Fibroblast of lung (primary cell): ENCODE results near the gene CACNA2D3. TPM values are rescaled to one million over a fixed set of nuclear protein-coding genes. Genes with fewer than 3 reads are reported as not detected.

Experiments
- DNase-seq, 2 donors: peaks; one replicate each; pipeline versions ENCODE4 v3.0.0 to v3.0.0-alpha.2; 2010; ENCODE audit warnings: low read depth in 2 of 2
- H2AFZ ChIP-seq: 2 replicates; pipeline ENCODE4 v1.5.1; 2012; ENCODE audit warnings: low read length, control low read depth, inconsistent platforms
- H3K27ac ChIP-seq: 2 replicates; pipeline ENCODE4 v1.5.1; 2011; ENCODE audit warnings: low read length, control low read depth; ENCODE audit not compliant: insufficient read depth
- H3K27me3 ChIP-seq: 2 replicates; pipeline ENCODE4 v1.5.1; 2011; ENCODE audit warnings: mild to moderate bottlenecking, low read length; ENCODE audit not compliant: control insufficient read depth, insufficient read depth
- H3K36me3 ChIP-seq: 2 replicates; pipeline ENCODE4 v1.5.1; 2011; ENCODE audit warnings: low read length; ENCODE audit not compliant: control insufficient read depth, insufficient read depth
- H3K4me1 ChIP-seq: 2 replicates; pipeline ENCODE4 v1.5.1; 2011; ENCODE audit warnings: low read length; ENCODE audit not compliant: control insufficient read depth, insufficient read depth; ENCODE audit errors: extremely low read depth
- H3K4me2 ChIP-seq: 2 replicates; pipeline ENCODE4 v1.5.1; 2011; ENCODE audit warnings: low read length, control low read depth; ENCODE audit not compliant: insufficient read depth; ENCODE audit errors: extremely low read depth
- H3K4me3 ChIP-seq, 4 experiments: fragments of 200-600 bp in 1 of 4; sonication (generic) in 1 of 4; replicated peaks in 1 of 4; 2 replicates each; pipeline ENCODE4 v1.5.1; 2011 to 2016; ENCODE audit warnings: low read length in 4 of 4, low read depth in 3 of 4, mild to moderate bottlenecking in 3 of 4, control low read depth in 2 of 4, inconsistent platforms in 1 of 4, mixed read lengths in 1 of 4; ENCODE audit not compliant: insufficient read depth in 1 of 4; ENCODE audit errors: control extremely low read depth in 1 of 4
- H3K79me2 ChIP-seq: 2 replicates; pipeline ENCODE4 v1.5.1; 2012; ENCODE audit warnings: mild to moderate bottlenecking, low read length, inconsistent platforms; ENCODE audit not compliant: control insufficient read depth, insufficient read depth
- H3K9ac ChIP-seq: 2 replicates; pipeline ENCODE4 v1.5.1; 2011; ENCODE audit warnings: mild to moderate bottlenecking, low read length, control low read depth; ENCODE audit not compliant: insufficient read depth
- H3K9me3 ChIP-seq: 2 replicates; pipeline ENCODE4 v1.5.1; 2012; ENCODE audit warnings: low read depth, low read length; ENCODE audit not compliant: control insufficient read depth, insufficient read depth
- H4K20me1 ChIP-seq: 2 replicates; pipeline ENCODE4 v1.5.1; 2011; ENCODE audit warnings: low read length; ENCODE audit not compliant: control insufficient read depth, insufficient read depth; ENCODE audit errors: extremely low read depth
- EZH2 ChIP-seq: IDR thresholded peaks from 2 replicates; pipeline ENCODE4 v1.5.1; 2012; ENCODE audit warnings: low read length, control low read depth, mild to moderate bottlenecking; ENCODE audit errors: missing control alignments
- polyA plus RNA-seq, 2 donors: library from polyadenylated mRNA; depleted of rRNA in 1 of 2; stranded (reverse) in 1 of 2; unstranded in 1 of 2; fragments of >200 nt; gene quantifications; 2 replicates each; pipeline ENCODE4 v1.2.1, GENCODE V29; 2011 to 2012; ENCODE audit warnings: missing spikeins in 1 of 2
- total RNA-seq: library from RNA; depleted of rRNA; stranded (reverse); fragments of >200 nt; gene quantifications from 2 replicates; pipeline ENCODE4 v1.2.1, GENCODE V29; 2014
- TF ChIP-seq, protein P1 (sequence below), 2 donors: IDR thresholded peaks in 1 of 2; conservative IDR thresholded peaks in 1 of 2; 1 replicate in 1 of 2; 2 replicates in 1 of 2; pipeline ENCODE4 v1.5.1; 2011 to 2012; ENCODE audit warnings: low read length in 2 of 2, control low read depth in 1 of 2, inconsistent platforms in 1 of 2, low read depth in 1 of 2, mild to moderate bottlenecking in 1 of 2

CACNA2D3 gene
- total and polyA plus RNA-seq, 2 donors (not counting 1 experiment from before 2014, with no cell fraction given), result 1.8 to 11.5 TPM

- no peak for DNase-seq
- Histone ChIP-seq H2AFZ (no peak overlapping the region), H3K4me1 (no peaks in the 10 kb centered on the region), H3K27me3 (no peaks in the 10 kb centered on the region), H3K27ac (no peak overlapping the region), H3K9me3 (no peaks in the 10 kb centered on the region), H3K4me2 (no peak overlapping the region), H3K4me3 (no peak overlapping the region), H4K20me1 (no peaks in the 10 kb centered on the region), H3K9ac (no peak overlapping the region), H3K79me2 (no peaks in the 10 kb centered on the region), H3K36me3 (no peaks in the 10 kb centered on the region)
- TF ChIP-seq, protein P1, sequence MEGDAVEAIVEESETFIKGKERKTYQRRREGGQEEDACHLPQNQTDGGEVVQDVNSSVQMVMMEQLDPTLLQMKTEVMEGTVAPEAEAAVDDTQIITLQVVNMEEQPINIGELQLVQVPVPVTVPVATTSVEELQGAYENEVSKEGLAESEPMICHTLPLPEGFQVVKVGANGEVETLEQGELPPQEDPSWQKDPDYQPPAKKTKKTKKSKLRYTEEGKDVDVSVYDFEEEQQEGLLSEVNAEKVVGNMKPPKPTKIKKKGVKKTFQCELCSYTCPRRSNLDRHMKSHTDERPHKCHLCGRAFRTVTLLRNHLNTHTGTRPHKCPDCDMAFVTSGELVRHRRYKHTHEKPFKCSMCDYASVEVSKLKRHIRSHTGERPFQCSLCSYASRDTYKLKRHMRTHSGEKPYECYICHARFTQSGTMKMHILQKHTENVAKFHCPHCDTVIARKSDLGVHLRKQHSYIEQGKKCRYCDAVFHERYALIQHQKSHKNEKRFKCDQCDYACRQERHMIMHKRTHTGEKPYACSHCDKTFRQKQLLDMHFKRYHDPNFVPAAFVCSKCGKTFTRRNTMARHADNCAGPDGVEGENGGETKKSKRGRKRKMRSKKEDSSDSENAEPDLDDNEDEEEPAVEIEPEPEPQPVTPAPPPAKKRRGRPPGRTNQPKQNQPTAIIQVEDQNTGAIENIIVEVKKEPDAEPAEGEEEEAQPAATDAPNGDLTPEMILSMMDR (conservative IDR thresholded peaks at IDR 0.05 in 1 of 2, IDR thresholded peaks at IDR 0.05 in 1 of 2; ENCODE audit: low read depth in 1 of 2, low read length in 2 of 2), result no peak
- TF ChIP-seq EZH2, result no peak
Measured at GRCh38 chr3:54191220-54191619, 68.9 kb downstream of the CACNA2D3 start.

GRCh38 chr3:54192026-54192425 lies 69.7 kb downstream of the CACNA2D3 start:
- no peaks in the 10 kb centered on the region for H3K36me3 ChIP-seq
- TF ChIP-seq, protein P1 (conservative IDR thresholded peaks at IDR 0.05 in 1 of 2, IDR thresholded peaks at IDR 0.05 in 1 of 2; ENCODE audit: low read depth in 1 of 2, low read length in 2 of 2), result no peak
- no peak for TF ChIP-seq EZH2
- H3K27ac ChIP-seq, result no peak overlapping the region
- H4K20me1 ChIP-seq, result no peaks in the 10 kb centered on the region
- H3K79me2 ChIP-seq, result no peaks in the 10 kb centered on the region
- no peaks in the 10 kb centered on the region for H3K4me1 ChIP-seq
- no peak overlapping the region for H3K4me2 ChIP-seq
- no peak overlapping the region for H3K4me3 ChIP-seq
- no peaks in the 10 kb centered on the region for H3K27me3 ChIP-seq
- no peak overlapping the region for H2AFZ ChIP-seq
- H3K9me3 ChIP-seq, result no peaks in the 10 kb centered on the region
- DNase-seq, result no peak
- no peak overlapping the region for H3K9ac ChIP-seq

DNA sequence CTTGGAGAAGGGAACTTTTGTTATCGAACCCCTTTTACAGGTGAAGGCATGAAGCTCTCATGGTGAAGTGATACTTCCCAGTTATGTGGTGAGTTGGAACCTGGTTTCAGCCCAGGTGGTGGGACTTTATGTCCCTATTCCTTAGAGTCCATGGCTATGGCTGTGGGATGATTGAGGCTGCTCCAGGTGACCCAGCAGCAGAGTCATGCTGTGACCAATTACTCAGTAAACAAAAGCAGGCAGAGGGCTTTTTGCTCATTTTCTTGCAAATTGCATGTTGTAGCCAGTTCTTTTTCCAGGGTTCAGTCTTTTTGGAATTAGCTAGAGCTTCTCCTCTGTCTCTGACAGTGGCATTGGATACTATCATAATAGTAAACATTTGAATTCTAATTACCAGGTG lies 70.7 kb downstream of the CACNA2D3 start:
- H3K4me1 ChIP-seq, result no peaks in the 10 kb centered on the region
- H3K4me3 ChIP-seq, result no peak overlapping the region
- no peaks in the 10 kb centered on the region for H3K79me2 ChIP-seq

More for the DNA sequence above, 70.7 kb downstream of the CACNA2D3 start:
- Histone ChIP-seq H3K36me3 (no peaks in the 10 kb centered on the region), H3K9me3 (no peaks in the 10 kb centered on the region), H3K27ac (no peak overlapping the region), H3K27me3 (no peaks in the 10 kb centered on the region), H4K20me1 (no peaks in the 10 kb centered on the region), H2AFZ (no peak overlapping the region), H3K4me2 (no peak overlapping the region), H3K9ac (no peak overlapping the region)
- TF ChIP-seq, protein P1 (conservative IDR thresholded peaks at IDR 0.05 in 1 of 2, IDR thresholded peaks at IDR 0.05 in 1 of 2; ENCODE audit: low read depth in 1 of 2, low read length in 2 of 2), result no peak
- no peak for TF ChIP-seq EZH2
- DNase-seq, result no peak
